OCI-LY3 (cell line): ENCODE data around the gene NRXN2.

Experiments used
- CTCF ChIP-seq: fragments of 200-600, 300-600 bp; sonication (generic); IDR thresholded peaks from 2 replicates; pipeline ENCODE4 v1.5.1; 2014; ENCODE audit warnings: antibody characterized with exemption, low read length, low read depth
- EZH2phosphoT487 ChIP-seq: fragments of 200-600 bp; shearing (Covaris generic); IDR thresholded peaks from 2 replicates; pipeline ENCODE4 v1.6.1; 2018; ENCODE audit warnings: antibody characterized with exemption, mixed run types, low read depth

- TF ChIP-seq CTCF (peak; percentile 51), EZH2phosphoT487 (no peak)
Measured at GRCh38 chr11:64644647-64645275, 78.2 kb downstream of the NRXN2 start.
